GM12864 (cell line): ENCODE data around the gene USF1.
"Not testable (repeated sequence)": the region's sequence is repeated elsewhere in the genome, so short reads cannot be mapped to it uniquely, and the experiment has no call there.

Source experiments
- DNase-seq: peaks from one replicate; pipeline ENCODE4 v3.0.0-alpha.2; 2011; ENCODE audit warnings: low read depth
- H3K4me3 ChIP-seq: 2 replicates; pipeline ENCODE4 v1.5.1; 2011; ENCODE audit warnings: mild to moderate bottlenecking, low read depth, low read length, control low read depth
- CTCF ChIP-seq: IDR thresholded peaks from 2 replicates; pipeline ENCODE4 v1.5.1; 2011; ENCODE audit warnings: low read depth, mild to moderate bottlenecking, moderate library complexity, low read length, control low read depth, inconsistent platforms; ENCODE audit errors: missing control alignments

USF1 gene

GRCh38 chr1:161070761-161071160, 25.0 kb upstream of the USF1 start:
- TF ChIP-seq CTCF: no peak
- no peak overlapping the region for H3K4me3 ChIP-seq

GRCh38 chr1:161069731-161070270, 24.0 kb upstream of the USF1 start, which contains the start of gene ARHGAP30:
Gene ARHGAP30, minus strand, starts transcription at chr1:161069891. Its CDS starts 267 bp downstream, at chr1:161069624.
- H3K4me3 ChIP-seq: peak within 1 kb of the TSS; percentile 95
- TF ChIP-seq CTCF: no peak
- peak; percentile 96 for DNase-seq

More at GRCh38 chr1:161070761-161071160, 25.0 kb upstream of the USF1 start:
- no peak for DNase-seq

GRCh38 chr1:161069241-161069640, 23.5 kb upstream of the USF1 start:
- TF ChIP-seq CTCF: no peak
- DNase-seq: no peak
- peak overlapping the region; percentile 95 for H3K4me3 ChIP-seq

GRCh38 chr1:161068306-161069234, 22.8 kb upstream of the USF1 start:
- peak; percentile 73 for DNase-seq
- no peak for TF ChIP-seq CTCF
- H3K4me3 ChIP-seq: peak overlapping the region; percentile 95

GRCh38 chr1:161066694-161067093, 20.9 kb upstream of the USF1 start:
- DNase-seq: no peak
- TF ChIP-seq CTCF: no peak
- peak overlapping the region; percentile 5; the same call in 1 of the 2 replicates for H3K4me3 ChIP-seq

- H3K4me3 ChIP-seq, DNase-seq: not testable (repeated sequence)
Measured at GRCh38 chr1:161065681-161066080, 19.9 kb upstream of the USF1 start.

- not testable (repeated sequence) for DNase-seq
Measured at GRCh38 chr1:161063936-161064335, 18.2 kb upstream of the USF1 start.

GRCh38 chr1:161061419-161061818, 15.6 kb upstream of the USF1 start:
- H3K4me3 ChIP-seq: no peak overlapping the region
- no peak for DNase-seq
- TF ChIP-seq CTCF: no peak

More at GRCh38 chr1:161063936-161064335, 18.2 kb upstream of the USF1 start:
- not testable (repeated sequence) for H3K4me3 ChIP-seq
